Astrocyte (in vitro differentiated cells and primary cell): ENCODE results near the gene CD55. TPM values are rescaled to one million over a fixed set of nuclear protein-coding genes. Genes with fewer than 3 reads are reported as not detected.

ENCODE experiments used
- DNase-seq: peaks from one replicate; pipeline ENCODE4 v3.0.0-alpha.2; 2010; ENCODE audit warnings: low read depth
- FAIRE-seq: peaks from 2 replicates; lab custom pipeline; 2011; peaks lifted over from hg19 to GRCh38; lab: Jason Lieb, UNC
- H2AFZ ChIP-seq: 2 replicates; pipeline ENCODE4 v1.6.0; 2012; ENCODE audit warnings: low read depth, low read length, inconsistent platforms
- H3K27ac ChIP-seq: 2 replicates; pipeline ENCODE4 v1.5.1; 2011; ENCODE audit warnings: low read depth, low read length, inconsistent platforms
- H3K27me3 ChIP-seq: 2 replicates; pipeline ENCODE4 v1.6.0; 2011; ENCODE audit warnings: low read length, inconsistent platforms; ENCODE audit not compliant: insufficient read depth
- H3K36me3 ChIP-seq: 2 replicates; pipeline ENCODE4 v1.5.1; 2011; ENCODE audit warnings: low read length, inconsistent platforms; ENCODE audit not compliant: insufficient read depth
- H3K4me1 ChIP-seq: 2 replicates; pipeline ENCODE4 v1.5.1; 2011; ENCODE audit warnings: low read length, inconsistent platforms; ENCODE audit not compliant: insufficient read depth
- H3K4me2 ChIP-seq: 2 replicates; pipeline ENCODE4 v1.6.0; 2012; ENCODE audit warnings: low read length, inconsistent platforms
- H3K4me3 ChIP-seq: 2 replicates; pipeline ENCODE4 v1.5.1; 2011; ENCODE audit warnings: low read depth, mild to moderate bottlenecking, low read length, inconsistent platforms; ENCODE audit not compliant: insufficient read depth
- H3K79me2 ChIP-seq: 2 replicates; pipeline ENCODE4 v1.6.0; 2012; ENCODE audit warnings: mild to moderate bottlenecking, low read length, inconsistent platforms; ENCODE audit not compliant: insufficient read depth
- H3K9ac ChIP-seq: 2 replicates; pipeline ENCODE4 v1.6.0; 2012; ENCODE audit warnings: mild to moderate bottlenecking, low read length, inconsistent platforms
- H3K9me3 ChIP-seq: 2 replicates; pipeline ENCODE4 v1.5.1; 2012; ENCODE audit warnings: low read depth, mild to moderate bottlenecking, low read length, inconsistent platforms; ENCODE audit not compliant: insufficient read depth
- H4K20me1 ChIP-seq: 2 replicates; pipeline ENCODE4 v1.6.0; 2012; ENCODE audit warnings: low read length, inconsistent platforms; ENCODE audit not compliant: insufficient read depth
- H3K27ac Mint-ChIP-seq: one replicate; pipeline ENCODE4 v1.8.0; 2021; ENCODE audit warnings: mild to moderate bottlenecking, mixed read lengths; ENCODE audit not compliant: unreplicated experiment
- H3K27me3 Mint-ChIP-seq: one replicate; pipeline ENCODE4 v1.8.0; 2021; ENCODE audit warnings: low read depth, mixed read lengths; ENCODE audit not compliant: unreplicated experiment
- H3K36me3 Mint-ChIP-seq: one replicate; pipeline ENCODE4 v1.8.0; 2021; ENCODE audit warnings: low read depth, mixed read lengths; ENCODE audit not compliant: unreplicated experiment
- H3K4me1 Mint-ChIP-seq: one replicate; pipeline ENCODE4 v1.8.0; 2021; ENCODE audit warnings: low read depth, mixed read lengths; ENCODE audit not compliant: unreplicated experiment
- H3K4me3 Mint-ChIP-seq: one replicate; pipeline ENCODE4 v1.8.0; 2021; ENCODE audit warnings: mild to moderate bottlenecking, moderate library complexity, mixed read lengths; ENCODE audit not compliant: unreplicated experiment
- H3K9me3 Mint-ChIP-seq: one replicate; pipeline ENCODE4 v1.8.0; 2021; ENCODE audit warnings: mild to moderate bottlenecking, mixed read lengths; ENCODE audit not compliant: unreplicated experiment
- EZH2 ChIP-seq: IDR thresholded peaks from 2 replicates; pipeline ENCODE4 v1.6.1; 2012; ENCODE audit warnings: mild to moderate bottlenecking, low read length, inconsistent platforms; ENCODE audit not compliant: insufficient read depth
- total RNA-seq: library from RNA; stranded (reverse); gene quantifications from 2 replicates; pipeline ENCODE4 v1.2.1, GENCODE V29; 2021
- TF ChIP-seq, protein P1 (sequence below): IDR thresholded peaks from 2 replicates; pipeline ENCODE4 v1.5.1; 2011; ENCODE audit warnings: low read depth, mild to moderate bottlenecking, inconsistent platforms, low read length, moderate library complexity; ENCODE audit not compliant: insufficient read depth

The CD55 gene
- total RNA-seq, 1 donor from 2014 or later, result 18.7 TPM

DNA sequence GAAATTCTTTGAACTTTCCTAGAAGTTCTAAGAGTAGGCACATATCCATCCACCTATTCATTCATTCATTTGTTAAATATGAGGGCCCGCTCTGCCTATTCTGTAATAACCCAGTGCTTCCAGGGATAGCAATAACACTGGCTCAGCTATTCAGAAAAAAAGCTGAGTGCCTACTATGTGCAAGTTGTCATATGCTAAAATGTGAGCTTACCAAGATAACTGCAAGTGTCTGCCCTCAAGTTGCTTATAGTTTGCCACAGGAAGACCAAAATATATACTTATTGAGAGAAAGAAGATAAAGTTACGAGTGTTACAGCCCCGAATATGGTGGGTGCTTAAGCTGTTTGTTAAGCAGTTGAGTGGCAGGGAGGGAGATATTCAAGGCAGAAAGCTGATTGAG is 39.6 kb downstream of the CD55 start:
- no peaks in the 10 kb centered on the region for H3K4me1 Mint-ChIP-seq
- Histone ChIP-seq H3K9ac (no peak overlapping the region), H3K4me2 (no peak overlapping the region), H3K4me1 (peaks cover 16% of the 10 kb centered on the region), H3K27me3 (no peaks in the 10 kb centered on the region), H3K79me2 (no peaks in the 10 kb centered on the region), H4K20me1 (no peaks in the 10 kb centered on the region), H3K27ac (no peak overlapping the region), H3K36me3 (no peaks in the 10 kb centered on the region), H3K9me3 (no peaks in the 10 kb centered on the region), H2AFZ (no peak overlapping the region), H3K4me3 (no peak overlapping the region)
- no peak overlapping the region for H3K4me3 Mint-ChIP-seq
- no peaks in the 10 kb centered on the region for H3K9me3 Mint-ChIP-seq
- H3K27ac Mint-ChIP-seq, result no peak overlapping the region
- H3K27me3 Mint-ChIP-seq, result no peaks in the 10 kb centered on the region
- no peak for FAIRE-seq
- TF ChIP-seq EZH2, result no peak
- TF ChIP-seq, protein P1, sequence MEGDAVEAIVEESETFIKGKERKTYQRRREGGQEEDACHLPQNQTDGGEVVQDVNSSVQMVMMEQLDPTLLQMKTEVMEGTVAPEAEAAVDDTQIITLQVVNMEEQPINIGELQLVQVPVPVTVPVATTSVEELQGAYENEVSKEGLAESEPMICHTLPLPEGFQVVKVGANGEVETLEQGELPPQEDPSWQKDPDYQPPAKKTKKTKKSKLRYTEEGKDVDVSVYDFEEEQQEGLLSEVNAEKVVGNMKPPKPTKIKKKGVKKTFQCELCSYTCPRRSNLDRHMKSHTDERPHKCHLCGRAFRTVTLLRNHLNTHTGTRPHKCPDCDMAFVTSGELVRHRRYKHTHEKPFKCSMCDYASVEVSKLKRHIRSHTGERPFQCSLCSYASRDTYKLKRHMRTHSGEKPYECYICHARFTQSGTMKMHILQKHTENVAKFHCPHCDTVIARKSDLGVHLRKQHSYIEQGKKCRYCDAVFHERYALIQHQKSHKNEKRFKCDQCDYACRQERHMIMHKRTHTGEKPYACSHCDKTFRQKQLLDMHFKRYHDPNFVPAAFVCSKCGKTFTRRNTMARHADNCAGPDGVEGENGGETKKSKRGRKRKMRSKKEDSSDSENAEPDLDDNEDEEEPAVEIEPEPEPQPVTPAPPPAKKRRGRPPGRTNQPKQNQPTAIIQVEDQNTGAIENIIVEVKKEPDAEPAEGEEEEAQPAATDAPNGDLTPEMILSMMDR, result no peak
- DNase-seq, result no peak
- no peaks in the 10 kb centered on the region for H3K36me3 Mint-ChIP-seq

DNA sequence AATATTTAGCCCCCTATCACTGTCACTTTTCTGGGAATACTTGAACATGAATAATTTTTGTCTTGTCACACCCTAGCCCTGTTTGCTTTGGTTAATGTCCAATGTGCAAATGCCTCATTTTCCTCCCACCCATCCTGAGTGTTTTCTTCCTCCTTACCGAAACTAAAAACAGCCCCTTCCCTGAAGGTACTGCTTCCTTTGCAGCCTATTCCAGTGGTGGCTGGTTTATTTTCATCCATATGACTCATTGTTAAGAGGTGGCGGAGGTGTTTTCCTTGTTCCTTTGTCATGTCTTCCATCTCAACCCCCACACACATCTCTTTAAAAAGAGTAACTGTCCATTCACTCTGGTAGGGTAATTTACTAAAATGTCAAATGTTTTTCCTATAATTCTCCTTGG is 40.4 kb downstream of the CD55 start:
- Histone ChIP-seq H3K4me3 (no peak overlapping the region), H3K79me2 (no peaks in the 10 kb centered on the region), H3K27ac (no peak overlapping the region), H3K4me1 (peaks cover 16% of the 10 kb centered on the region), H3K4me2 (peak overlapping the region; percentile 31), H2AFZ (no peak overlapping the region), H3K36me3 (no peaks in the 10 kb centered on the region), H4K20me1 (no peaks in the 10 kb centered on the region), H3K9ac (no peak overlapping the region), H3K27me3 (no peaks in the 10 kb centered on the region), H3K9me3 (no peaks in the 10 kb centered on the region)
- DNase-seq (no peak), FAIRE-seq (no peak)
- no peak for TF ChIP-seq EZH2
- TF ChIP-seq, protein P1, result no peak
- Mint-ChIP-seq H3K4me1 (no peaks in the 10 kb centered on the region), H3K36me3 (no peaks in the 10 kb centered on the region), H3K27me3 (no peaks in the 10 kb centered on the region), H3K9me3 (no peaks in the 10 kb centered on the region), H3K27ac (no peak overlapping the region), H3K4me3 (no peak overlapping the region)

DNA sequence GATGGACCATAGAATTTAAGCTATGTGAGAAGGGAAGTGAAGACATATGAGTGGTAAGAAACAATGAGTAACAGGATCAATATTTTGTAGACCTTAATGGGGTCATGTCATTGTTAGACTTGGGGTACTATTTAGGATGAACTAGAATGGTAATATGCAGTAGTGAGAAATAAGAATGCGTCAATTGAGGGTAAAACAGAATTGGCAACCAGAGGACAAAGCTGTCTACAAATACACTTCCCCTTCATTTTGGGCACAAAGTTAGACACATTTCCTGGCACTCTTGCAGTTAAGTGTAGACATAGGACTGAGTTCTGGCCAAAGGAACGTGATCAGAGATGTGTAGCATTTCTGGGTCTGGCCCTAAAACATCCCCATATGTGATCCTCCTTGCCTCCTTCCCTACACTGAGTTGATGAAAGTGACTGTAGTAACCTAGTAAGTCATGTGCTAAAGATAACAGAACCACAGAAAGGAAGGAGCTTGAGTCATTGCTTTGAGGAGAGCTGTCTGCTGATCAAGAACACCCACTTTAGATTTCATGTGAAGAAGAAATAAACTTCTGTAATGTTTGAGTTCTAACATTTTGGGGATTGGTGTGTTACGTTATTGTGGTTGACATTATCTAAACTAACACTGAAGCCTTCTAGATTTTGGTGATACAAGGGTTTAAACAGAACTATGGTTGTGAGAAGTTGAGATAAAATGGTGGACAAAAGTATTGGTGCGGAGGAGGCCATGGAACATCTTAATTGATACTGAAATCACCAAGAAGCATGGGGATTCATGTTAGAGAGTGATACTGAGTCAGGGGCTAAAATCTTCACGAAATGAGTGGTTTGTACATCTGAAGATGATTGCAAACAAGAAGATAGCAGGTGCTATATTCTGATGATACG is 41.7 kb downstream of the CD55 start:
- H3K27me3 Mint-ChIP-seq, result no peaks in the 10 kb centered on the region
- H3K79me2 ChIP-seq, result no peaks in the 10 kb centered on the region
- H3K4me2 ChIP-seq, result no peak overlapping the region
- no peaks in the 10 kb centered on the region for H4K20me1 ChIP-seq
- H3K9me3 Mint-ChIP-seq, result no peaks in the 10 kb centered on the region
- FAIRE-seq, result no peak
- no peak for TF ChIP-seq EZH2
- TF ChIP-seq, protein P1, result no peak
- H3K27ac ChIP-seq, result no peak overlapping the region
- no peak overlapping the region for H3K27ac Mint-ChIP-seq
- no peak overlapping the region for H2AFZ ChIP-seq
- H3K4me3 Mint-ChIP-seq, result no peak overlapping the region
- no peaks in the 10 kb centered on the region for H3K9me3 ChIP-seq
- H3K36me3 ChIP-seq, result no peaks in the 10 kb centered on the region
- peak; percentile 68 for DNase-seq
- H3K27me3 ChIP-seq, result no peaks in the 10 kb centered on the region
- no peaks in the 10 kb centered on the region for H3K36me3 Mint-ChIP-seq
- peaks cover 16% of the 10 kb centered on the region for H3K4me1 ChIP-seq
- H3K4me3 ChIP-seq, result no peak overlapping the region
- H3K9ac ChIP-seq, result no peak overlapping the region
- no peaks in the 10 kb centered on the region for H3K4me1 Mint-ChIP-seq
